GM18861 (cell line): ENCODE results near the gene PIKFYVE.

Experiments
- ATAC-seq: cut with Tn5 transposase; IDR thresholded peaks from one replicate; pipeline ENCODE4 v1.9.1; 2021; ENCODE audit not compliant: unreplicated experiment

Gene PIKFYVE

GRCh38 chr2:208406474-208407451 is 140.7 kb downstream of the PIKFYVE start, which contains the start of gene PTH2R:
Gene PTH2R, plus strand, starts transcription at chr2:208406792. Its CDS starts 252 bp downstream, at chr2:208407044.
- no peak for ATAC-seq

- no peak for ATAC-seq
Observed at GRCh38 chr2:208407667-208408066, 141.6 kb downstream of the PIKFYVE start.
